A673 (cell line): Measurements from ENCODE around the gene FAM174C.

Experiments
- EZH2 ChIP-seq: fragments of 200-600 bp; sonication (generic); IDR thresholded peaks from 2 replicates; pipeline ENCODE4 v1.6.1; 2017; ENCODE audit warnings: borderline replicate concordance, low read depth, mild to moderate bottlenecking, mixed read lengths, antibody characterized with exemption, low read length; ENCODE audit not compliant: poor library complexity, severe bottlenecking
- TF ChIP-seq, protein P1 (sequence below): fragments of 300-800, 200-600 bp; sonication (generic); conservative IDR thresholded peaks from 2 replicates; pipeline ENCODE4 v1.5.1; 2017; ENCODE audit warnings: low read depth, mild to moderate bottlenecking, antibody characterized with exemption, low read length, moderate library complexity, mixed read lengths

DNA sequence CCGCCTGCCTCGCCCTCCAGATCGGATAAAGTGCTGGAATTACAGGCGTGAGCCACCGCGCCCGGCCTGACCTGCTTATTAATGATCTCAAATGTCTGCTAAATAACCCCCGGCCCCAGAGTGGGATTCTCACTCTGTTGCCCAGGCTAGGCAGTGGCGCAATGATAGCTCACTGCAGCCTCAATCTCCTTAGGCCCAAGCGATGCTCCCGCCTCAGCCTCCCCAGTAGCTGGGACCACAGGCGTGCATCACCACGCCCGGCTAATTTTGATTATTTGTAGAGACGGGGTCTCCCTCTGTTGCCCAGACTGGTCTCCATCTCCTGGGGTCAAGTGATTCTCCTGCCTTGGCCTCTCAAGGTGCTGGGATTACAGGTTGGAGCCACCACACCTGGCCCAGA is 34.4 kb upstream of the FAM174C start:
- TF ChIP-seq, protein P1, sequence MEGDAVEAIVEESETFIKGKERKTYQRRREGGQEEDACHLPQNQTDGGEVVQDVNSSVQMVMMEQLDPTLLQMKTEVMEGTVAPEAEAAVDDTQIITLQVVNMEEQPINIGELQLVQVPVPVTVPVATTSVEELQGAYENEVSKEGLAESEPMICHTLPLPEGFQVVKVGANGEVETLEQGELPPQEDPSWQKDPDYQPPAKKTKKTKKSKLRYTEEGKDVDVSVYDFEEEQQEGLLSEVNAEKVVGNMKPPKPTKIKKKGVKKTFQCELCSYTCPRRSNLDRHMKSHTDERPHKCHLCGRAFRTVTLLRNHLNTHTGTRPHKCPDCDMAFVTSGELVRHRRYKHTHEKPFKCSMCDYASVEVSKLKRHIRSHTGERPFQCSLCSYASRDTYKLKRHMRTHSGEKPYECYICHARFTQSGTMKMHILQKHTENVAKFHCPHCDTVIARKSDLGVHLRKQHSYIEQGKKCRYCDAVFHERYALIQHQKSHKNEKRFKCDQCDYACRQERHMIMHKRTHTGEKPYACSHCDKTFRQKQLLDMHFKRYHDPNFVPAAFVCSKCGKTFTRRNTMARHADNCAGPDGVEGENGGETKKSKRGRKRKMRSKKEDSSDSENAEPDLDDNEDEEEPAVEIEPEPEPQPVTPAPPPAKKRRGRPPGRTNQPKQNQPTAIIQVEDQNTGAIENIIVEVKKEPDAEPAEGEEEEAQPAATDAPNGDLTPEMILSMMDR: no peak
- no peak for TF ChIP-seq EZH2
